K562 (cell line): ENCODE results near the gene C16orf95. TPM values are rescaled to one million over a fixed set of nuclear protein-coding genes. Genes with fewer than 3 reads are reported as not detected.

Source experiments
- BCLAF1 ChIP-seq, 2 experiments: fragments of 450-650 bp in 1 of 2; IDR thresholded peaks; 2 replicates each; pipeline ENCODE4 v1.6.1; 2011 to 2017; ENCODE audit warnings: low read depth in 2 of 2, antibody characterized with exemption in 1 of 2, borderline replicate concordance in 1 of 2, low read length in 1 of 2, mild to moderate bottlenecking in 1 of 2, mixed read lengths in 1 of 2; ENCODE audit not compliant: control insufficient read depth in 1 of 2
- CREB3L1 ChIP-seq: fragments of 450-650 bp; IDR thresholded peaks from 2 replicates; pipeline ENCODE4 v1.6.1; 2014; ENCODE audit warnings: low read depth, mild to moderate bottlenecking, moderate library complexity, borderline replicate concordance
- FOS ChIP-seq: IDR thresholded peaks from 3 replicates; pipeline ENCODE4 v1.6.1; 2011; ENCODE audit not compliant: insufficient read length; ENCODE audit errors: extremely low read depth
- UBTF ChIP-seq, 2 experiments: IDR thresholded peaks; 2 replicates each; pipeline ENCODE4 v1.6.1; 2012; ENCODE audit warnings: improper control_type of control experiment in 2 of 2, low read depth in 2 of 2, low read length in 2 of 2, borderline replicate concordance in 1 of 2
- ZNF57 ChIP-seq: fragments of 450-650 bp; formaldehyde crosslinking; IDR thresholded peaks from 2 replicates; pipeline ENCODE4 v1.4.0; 2020; ENCODE audit warnings: mild to moderate bottlenecking, moderate library complexity
- ZNF778 ChIP-seq: fragments of 450-650 bp; formaldehyde crosslinking; IDR thresholded peaks from 2 replicates; pipeline ENCODE4 v1.4.0; 2020; ENCODE audit warnings: mild to moderate bottlenecking, moderate library complexity
- polyA plus RNA-seq, 8 experiments: library from polyadenylated mRNA; depleted of rRNA in 4 of 8; stranded (reverse) in 5 of 8; unstranded in 3 of 8; fragments of >200 nt; fragmentation: Nextera tagmentation in 2 of 8; fragmentation: Illumina TruSeq in 1 of 8; extraction: Ambion mirVana in 2 of 8; extraction: Trizol in 1 of 8; gene quantifications; 2 replicates each; pipeline versions ENCODE4 v1.2.1 to v1.2.3, GENCODE V29; 2011 to 2014; ENCODE audit warnings: inconsistent platforms in 1 of 8, missing spikeins in 1 of 8
- total RNA-seq, 7 experiments: library from RNA; depleted of rRNA in 6 of 7; stranded (reverse); fragments of >200 nt in 6 of 7; fragmentation: Illumina TruSeq in 2 of 7; extraction: Trizol in 2 of 7; gene quantifications; 2 replicates each; pipeline versions ENCODE4 v1.2.1 to v1.2.3, GENCODE V29; 2011 to 2021; ENCODE audit warnings: low replicate concordance in 1 of 7

Gene C16orf95
- total and polyA plus RNA-seq, 9 of the 15 experiments (the other 6 are each of a cell fraction or from before 2014, with no cell fraction given), result 6.5 to 20.5 (median 9.4) TPM

- no peak for TF ChIP-seq UBTF (IDR thresholded peaks at IDR 0.05; ENCODE audit: borderline replicate concordance in 1 of 2, low read depth in 2 of 2, low read length in 2 of 2)
- no peak for TF ChIP-seq ZNF57 (CRISPR knock-in tag)
- TF ChIP-seq CREB3L1, result no peak
- TF ChIP-seq FOS, result no peak
- no peak for TF ChIP-seq ZNF778 (CRISPR knock-in tag)
- no peak for TF ChIP-seq BCLAF1 (IDR thresholded peaks at IDR 0.05; ENCODE audit: borderline replicate concordance in 1 of 2, control insufficient read depth in 1 of 2, low read depth in 2 of 2, low read length in 1 of 2)
Observed at GRCh38 chr16:87330646-87331045, 13.5 kb upstream of the C16orf95 start (continued).
